ENCODE measurements around the gene MRPL49.

DNA sequence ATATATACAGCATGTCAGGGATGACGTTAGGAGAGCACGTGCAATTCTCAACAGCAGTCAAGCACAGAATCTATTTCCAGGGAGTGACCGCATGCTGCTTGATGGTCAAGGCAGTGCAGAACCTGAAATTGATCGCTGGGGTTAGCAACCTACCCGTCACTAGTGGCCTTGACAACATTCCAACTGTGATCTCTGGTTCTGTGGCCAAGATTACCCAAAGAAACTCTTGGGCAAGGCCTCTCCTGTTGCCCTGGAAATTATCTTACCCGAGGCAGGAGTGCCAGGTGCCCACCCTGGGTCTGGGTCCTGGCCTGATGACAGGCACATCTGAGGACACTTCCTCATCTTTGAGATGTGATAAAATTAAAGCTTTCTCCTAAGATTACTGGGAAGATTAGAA, 8.3 kb upstream of the MRPL49 start:
- no peak for TF ChIP-seq GATA2 (IDR thresholded peaks at IDR 0.05; ENCODE audit: insufficient read depth, insufficient read length, low read depth, low read length)
- TF ChIP-seq POLR2A (IDR thresholded peaks at IDR 0.05; ENCODE audit: low read depth, low read length): no peak
- TF ChIP-seq, protein P1, sequence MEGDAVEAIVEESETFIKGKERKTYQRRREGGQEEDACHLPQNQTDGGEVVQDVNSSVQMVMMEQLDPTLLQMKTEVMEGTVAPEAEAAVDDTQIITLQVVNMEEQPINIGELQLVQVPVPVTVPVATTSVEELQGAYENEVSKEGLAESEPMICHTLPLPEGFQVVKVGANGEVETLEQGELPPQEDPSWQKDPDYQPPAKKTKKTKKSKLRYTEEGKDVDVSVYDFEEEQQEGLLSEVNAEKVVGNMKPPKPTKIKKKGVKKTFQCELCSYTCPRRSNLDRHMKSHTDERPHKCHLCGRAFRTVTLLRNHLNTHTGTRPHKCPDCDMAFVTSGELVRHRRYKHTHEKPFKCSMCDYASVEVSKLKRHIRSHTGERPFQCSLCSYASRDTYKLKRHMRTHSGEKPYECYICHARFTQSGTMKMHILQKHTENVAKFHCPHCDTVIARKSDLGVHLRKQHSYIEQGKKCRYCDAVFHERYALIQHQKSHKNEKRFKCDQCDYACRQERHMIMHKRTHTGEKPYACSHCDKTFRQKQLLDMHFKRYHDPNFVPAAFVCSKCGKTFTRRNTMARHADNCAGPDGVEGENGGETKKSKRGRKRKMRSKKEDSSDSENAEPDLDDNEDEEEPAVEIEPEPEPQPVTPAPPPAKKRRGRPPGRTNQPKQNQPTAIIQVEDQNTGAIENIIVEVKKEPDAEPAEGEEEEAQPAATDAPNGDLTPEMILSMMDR (IDR thresholded peaks at IDR 0.05; ENCODE audit: extremely low read depth in 1 of 2, insufficient read depth in 1 of 2, low read depth in 1 of 2, low read length in 2 of 2): no peak
- no peak for TF ChIP-seq EZH2 (IDR thresholded peaks at IDR 0.05; ENCODE audit: borderline replicate concordance, low read depth, low read length, severe bottlenecking)
- TF ChIP-seq POLR2AphosphoS5 (IDR thresholded peaks at IDR 0.05; ENCODE audit: insufficient read depth, low read depth, low read length): no peak
- TF ChIP-seq FOS (IDR thresholded peaks at IDR 0.05; ENCODE audit: borderline replicate concordance, insufficient read depth, low read length): no peak
- TF ChIP-seq, protein P2, sequence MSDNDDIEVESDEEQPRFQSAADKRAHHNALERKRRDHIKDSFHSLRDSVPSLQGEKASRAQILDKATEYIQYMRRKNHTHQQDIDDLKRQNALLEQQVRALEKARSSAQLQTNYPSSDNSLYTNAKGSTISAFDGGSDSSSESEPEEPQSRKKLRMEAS (IDR thresholded peaks at IDR 0.05; ENCODE audit: insufficient read depth, insufficient read length): no peak
- no peak for TF ChIP-seq MYC (IDR thresholded peaks at IDR 0.05; ENCODE audit: low read depth, low read length)
